OCI-LY3 (cell line): ENCODE results near the gene L3MBTL3.

ENCODE experiments used
- EZH2phosphoT487 ChIP-seq: fragments of 200-600 bp; shearing (Covaris generic); IDR thresholded peaks from 2 replicates; pipeline ENCODE4 v1.6.1; 2018; ENCODE audit warnings: antibody characterized with exemption, mixed run types, low read depth
- TF ChIP-seq, protein P1 (sequence below): fragments of 200-600, 300-600 bp; sonication (generic); IDR thresholded peaks from 2 replicates; pipeline ENCODE4 v1.5.1; 2014; ENCODE audit warnings: antibody characterized with exemption, low read length, low read depth

DNA sequence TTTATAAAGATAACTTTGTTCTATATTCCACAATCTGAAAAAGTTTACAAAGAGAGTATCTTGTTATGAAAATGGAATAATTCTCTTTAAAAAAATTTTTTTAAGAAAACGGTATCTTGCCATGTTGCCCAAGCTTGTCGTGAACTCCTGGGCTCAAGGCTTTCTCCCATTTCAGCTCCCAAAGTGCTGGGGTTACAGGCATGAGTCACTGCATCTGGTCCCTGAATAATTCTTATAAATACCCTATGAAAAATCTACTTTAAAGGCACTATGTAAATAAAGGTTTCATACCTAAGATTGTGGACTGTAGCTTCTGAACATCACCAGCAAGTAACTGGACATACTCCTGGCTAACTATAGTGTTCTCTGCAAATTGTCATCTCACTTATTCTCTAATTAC is 144.0 kb downstream of the L3MBTL3 start:
- TF ChIP-seq, protein P1, sequence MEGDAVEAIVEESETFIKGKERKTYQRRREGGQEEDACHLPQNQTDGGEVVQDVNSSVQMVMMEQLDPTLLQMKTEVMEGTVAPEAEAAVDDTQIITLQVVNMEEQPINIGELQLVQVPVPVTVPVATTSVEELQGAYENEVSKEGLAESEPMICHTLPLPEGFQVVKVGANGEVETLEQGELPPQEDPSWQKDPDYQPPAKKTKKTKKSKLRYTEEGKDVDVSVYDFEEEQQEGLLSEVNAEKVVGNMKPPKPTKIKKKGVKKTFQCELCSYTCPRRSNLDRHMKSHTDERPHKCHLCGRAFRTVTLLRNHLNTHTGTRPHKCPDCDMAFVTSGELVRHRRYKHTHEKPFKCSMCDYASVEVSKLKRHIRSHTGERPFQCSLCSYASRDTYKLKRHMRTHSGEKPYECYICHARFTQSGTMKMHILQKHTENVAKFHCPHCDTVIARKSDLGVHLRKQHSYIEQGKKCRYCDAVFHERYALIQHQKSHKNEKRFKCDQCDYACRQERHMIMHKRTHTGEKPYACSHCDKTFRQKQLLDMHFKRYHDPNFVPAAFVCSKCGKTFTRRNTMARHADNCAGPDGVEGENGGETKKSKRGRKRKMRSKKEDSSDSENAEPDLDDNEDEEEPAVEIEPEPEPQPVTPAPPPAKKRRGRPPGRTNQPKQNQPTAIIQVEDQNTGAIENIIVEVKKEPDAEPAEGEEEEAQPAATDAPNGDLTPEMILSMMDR: no peak
- TF ChIP-seq EZH2phosphoT487: no peak
